Islet precursor cell (in vitro differentiated cells): ENCODE results near the gene MIOS.
"Not testable (repeated sequence)": the region's sequence is repeated elsewhere in the genome, so short reads cannot be mapped to it uniquely, and the experiment has no call there.

ENCODE experiments used
- DNase-seq: peaks from one replicate; pipeline ENCODE4 v3.0.0-alpha.2; 2018

Gene MIOS

DNA sequence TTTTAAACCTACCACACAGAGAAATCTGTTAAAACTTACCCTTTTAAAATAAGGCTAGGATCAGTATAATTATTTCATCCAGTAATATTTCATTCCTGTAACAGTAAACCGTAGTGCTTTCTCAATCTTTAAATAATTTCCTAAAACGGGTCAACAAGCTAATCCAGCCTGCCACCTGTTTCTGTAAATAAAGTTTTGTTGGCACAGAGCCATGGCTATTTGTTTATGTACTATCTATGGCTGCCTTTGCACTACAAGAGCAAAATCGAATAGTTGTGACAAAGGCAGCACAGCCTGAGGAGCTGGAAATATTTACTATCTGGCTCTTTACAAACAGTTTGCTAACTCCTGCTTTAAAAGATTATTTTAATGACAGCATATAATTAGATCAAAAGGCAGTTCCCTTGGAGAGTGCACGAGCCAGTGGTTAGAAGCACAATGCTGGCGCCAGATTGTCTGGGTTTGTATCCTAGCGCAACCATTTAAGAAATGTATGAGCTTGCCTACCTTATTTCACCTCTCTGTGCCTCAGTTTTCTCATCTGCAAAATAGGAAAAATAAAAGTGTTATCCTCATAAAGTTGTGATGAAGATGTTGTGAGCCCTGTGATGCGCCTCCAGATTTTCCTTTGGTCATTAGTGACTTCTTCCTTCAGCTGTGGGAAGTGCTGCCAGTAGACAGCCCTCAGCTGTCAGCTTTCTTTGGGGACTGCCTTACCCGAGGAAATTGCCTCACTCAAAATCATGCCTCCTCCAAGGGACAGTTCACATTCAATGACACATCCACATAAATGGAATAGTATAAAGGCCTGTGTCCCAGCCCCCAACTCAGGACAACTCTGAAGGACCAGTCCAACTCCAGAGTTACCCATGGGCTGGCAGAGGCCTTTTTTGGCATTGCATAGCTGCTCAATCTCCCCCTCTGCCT, 11.8 kb upstream of the MIOS start:
- no peak for DNase-seq

DNA sequence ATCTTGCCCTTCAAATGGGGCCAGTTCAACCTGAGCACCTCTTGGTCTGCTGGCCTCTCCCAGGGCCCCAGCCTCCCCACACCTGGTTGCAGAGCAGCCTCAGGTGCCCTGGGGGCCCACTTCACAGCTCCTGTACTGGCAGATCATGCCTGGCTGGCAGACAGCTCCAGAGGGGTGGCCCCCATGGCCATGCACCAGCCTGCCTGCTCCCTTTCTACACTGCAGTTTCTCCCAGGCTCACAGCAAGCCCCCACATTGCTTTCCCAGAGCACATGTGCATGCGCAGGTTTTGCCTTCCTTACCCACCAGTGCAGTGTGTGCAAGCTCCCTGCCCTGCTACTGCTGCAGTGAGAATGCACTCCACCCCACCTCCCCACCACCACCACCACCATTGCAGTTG, 9.8 kb upstream of the MIOS start:
- no peak for DNase-seq

DNA sequence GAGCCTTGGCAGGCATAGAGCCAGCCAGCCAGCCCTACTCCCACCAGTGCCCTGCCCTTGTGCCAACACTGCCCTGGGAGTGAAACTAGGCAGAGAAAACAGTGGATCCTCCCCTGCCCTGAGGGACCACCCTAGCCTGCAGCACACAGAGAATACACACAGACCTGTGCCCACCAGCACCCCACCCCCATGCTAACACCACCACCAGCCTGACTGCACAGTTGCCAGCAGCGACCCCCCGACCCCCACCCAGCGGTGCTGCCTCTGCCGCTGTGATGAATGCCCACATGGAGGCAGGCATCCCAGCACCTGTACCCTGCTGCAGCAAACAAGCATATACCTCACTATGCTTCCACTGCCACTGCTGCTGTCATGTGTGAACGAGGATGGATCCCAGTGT, 9.4 kb upstream of the MIOS start:
- DNase-seq = no peak

DNA sequence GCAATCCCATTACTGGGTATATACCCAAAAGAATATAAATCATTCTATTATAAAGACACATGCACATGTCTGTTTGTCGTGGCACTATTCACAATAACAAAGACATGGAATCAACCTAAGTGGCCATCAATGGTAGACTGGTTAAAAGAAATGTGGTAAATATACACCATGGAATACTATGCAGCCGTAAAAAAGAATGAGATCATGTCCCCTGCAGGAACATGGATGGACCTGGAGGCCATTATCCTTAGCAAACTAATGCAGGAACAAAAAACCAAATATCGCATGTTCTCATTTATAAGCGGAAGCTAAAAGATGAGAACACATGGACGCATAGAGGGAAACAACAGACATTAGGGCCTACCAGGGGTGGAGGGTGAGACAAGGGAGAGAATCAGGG, 5.1 kb upstream of the MIOS start:
- not testable (repeated sequence) for DNase-seq

DNA sequence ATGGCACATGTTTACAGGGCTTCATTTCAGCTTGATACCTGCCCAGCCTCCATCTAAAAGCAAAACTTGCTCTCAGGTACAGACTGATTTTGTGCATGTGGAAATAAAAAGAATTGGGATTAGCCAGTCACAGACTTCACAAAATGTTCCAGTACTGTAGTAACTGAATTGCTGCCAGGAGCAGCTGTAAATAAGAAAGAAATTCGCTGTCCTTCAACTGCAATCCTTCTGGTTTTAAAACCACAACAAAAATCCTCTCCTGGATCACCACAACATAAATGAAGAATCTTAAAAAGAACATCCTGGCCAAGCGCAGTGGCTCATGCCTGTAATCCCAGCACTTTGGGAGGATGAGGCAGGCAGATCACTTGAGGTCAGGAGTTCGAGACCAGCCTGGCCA, 3.9 kb upstream of the MIOS start:
- no peak for DNase-seq

DNA sequence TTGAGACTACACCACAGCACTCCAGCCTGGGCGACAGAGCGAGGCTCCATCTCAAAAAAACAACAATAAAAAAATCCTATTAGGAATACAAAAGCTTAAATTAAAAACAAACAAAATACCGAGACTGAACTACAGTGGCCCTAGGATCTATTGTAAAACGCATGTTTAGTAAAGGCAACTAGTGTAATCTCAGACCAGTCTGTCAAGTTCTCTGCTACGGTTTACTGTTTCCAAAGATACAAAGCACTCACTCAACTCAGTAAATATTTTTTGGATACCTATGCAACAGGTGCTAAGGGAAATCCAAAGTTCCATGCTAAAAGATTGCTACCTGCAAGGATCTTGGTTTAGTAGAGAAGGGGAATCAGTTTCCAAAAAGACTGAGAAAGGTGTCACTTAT, 3.4 kb upstream of the MIOS start:
- DNase-seq = no peak

DNA sequence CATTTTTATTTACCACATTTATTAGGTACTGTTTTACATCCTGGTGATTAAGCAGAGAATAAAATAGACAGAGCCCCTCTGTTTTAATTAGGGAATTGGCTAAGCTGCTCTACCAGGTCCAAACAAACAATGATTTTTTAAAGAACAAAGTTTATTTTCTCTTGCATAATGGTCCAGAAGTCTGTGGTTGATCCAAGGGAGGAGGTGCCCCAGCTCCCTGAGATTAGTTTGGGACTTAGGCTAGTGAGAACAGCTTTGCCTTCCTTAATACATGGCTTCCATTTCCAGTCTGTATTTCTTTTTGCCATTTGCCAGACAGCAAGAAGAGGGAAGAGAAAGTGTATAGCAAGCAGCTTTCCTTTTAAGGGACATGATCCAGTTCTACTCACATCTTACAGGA, 2.9 kb upstream of the MIOS start:
- no peak for DNase-seq

DNA sequence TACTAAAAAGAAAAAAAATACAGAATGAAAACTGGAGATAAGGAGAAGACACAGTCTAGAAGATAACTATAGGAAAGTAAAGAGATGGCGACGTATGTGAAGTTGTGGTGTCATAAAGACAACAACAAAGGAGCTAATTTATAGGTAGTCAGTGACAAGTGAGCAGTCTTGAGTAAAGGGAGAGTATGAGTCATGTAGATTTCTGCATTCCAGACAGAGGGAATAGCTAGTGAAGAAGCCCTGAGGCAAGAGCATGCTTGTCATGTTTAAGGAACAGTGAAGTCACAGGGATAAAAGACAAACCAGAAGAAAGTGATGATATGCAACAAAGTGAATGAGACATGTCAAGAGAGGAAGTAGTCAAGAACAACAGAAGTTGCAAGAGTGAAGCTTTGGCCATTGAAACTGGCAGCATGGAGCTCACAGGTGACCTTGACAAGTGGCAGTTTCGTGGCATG, 2.3 kb upstream of the MIOS start:
- peak; percentile 91 for DNase-seq

DNA sequence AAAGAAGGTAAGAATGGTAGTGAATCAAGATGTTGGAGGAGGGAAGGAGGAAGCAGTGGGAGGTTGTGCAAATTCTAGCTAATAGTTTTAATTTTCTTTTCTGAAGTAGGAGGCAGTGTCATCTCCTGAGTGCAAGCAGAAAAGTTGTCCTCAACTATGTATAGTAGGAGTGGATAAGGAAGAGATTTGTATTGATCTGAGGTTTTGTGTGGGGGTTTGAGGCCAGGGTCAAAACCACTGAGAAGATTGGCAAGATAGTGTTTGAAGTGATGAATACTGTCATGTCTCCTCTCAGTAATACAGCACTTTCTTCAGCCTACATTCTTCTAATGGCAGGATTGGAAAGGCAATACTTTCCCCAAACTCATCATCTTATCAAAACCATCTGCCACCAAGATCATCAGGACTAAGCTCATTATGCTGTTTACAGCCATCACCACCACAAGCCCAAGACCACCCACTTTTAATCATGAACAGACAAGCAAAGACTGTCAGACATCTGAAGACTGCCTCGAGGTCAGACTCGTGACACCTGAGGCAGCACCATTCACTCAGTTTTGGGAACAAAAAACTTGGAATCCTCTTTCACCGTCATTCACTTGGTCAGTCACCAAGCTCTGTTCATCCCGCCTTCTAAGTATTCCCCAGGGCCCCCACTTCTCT, 1.5 kb upstream of the MIOS start:
- DNase-seq = no peak

DNA sequence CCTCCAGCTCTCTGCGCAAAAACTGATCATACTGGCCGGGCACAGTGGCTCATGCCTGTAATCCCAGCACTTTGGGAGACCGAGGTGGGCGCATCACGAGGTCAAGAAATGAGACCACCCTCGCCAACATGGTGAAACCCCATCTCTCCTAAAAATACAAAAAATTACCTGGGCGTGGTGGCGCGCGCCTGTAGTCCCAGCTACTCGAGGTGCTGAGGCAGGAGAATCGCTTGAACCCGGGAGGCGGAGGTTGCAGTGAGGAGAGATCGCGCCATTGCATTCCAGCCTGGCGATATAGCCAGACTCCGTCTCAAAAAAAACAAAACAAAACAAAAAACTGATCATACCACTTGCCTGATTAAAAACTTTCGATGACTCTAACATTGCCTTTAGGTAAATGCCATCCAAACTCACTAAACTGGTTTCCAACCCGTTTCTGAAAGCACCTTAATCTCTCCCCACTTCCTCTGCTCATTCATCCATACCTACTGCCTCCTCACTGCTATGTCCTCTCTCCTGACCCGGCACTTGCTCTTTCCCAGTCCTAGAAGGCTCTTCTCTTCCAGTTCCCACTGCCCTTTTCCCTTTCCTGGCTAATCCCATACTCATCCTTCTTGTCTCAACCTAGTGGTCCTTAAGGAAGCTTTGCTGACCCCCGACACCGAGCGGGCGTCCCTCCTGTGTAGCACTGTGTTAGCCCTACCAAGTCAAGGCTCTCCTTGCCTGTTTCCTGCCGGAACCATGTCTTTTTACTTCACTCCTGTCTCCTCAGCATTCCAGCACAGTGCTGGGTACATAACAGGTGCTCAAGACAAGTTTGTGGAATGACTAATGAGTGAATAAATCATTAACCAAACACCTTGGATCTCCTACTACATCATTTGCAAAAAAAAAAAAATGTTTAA, 686 bp upstream of the MIOS start:
- DNase-seq = peak; percentile 66

DNA sequence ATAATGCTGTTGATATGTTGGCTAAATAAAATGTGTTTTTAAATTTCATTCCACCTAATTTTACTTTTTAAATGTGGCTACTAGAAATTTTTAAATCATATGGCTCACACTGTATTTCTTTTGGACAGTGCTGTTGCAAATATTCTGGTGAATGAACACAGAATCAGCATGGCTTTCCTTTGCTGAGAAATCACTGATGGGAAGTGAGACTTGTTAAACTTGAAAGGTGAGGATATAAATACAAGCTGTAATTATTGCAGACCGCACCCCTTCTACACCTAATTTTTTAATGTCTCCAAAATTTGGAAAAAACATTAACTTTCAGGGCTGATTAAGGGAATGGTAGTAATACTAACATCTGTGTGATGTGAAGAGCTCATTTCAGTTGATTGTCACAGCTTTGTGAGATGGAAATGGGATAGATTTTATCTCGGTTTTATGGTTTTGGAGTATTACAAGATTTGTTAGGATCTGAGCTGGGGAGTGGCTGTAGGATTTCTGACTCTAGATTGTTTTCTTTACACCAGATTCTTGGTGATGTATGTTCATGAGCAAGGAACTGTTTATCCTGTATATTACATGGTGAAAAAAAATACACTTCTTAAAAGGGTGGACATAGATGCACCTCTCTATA, 1.3 kb downstream of the MIOS start:
- no peak for DNase-seq

DNA sequence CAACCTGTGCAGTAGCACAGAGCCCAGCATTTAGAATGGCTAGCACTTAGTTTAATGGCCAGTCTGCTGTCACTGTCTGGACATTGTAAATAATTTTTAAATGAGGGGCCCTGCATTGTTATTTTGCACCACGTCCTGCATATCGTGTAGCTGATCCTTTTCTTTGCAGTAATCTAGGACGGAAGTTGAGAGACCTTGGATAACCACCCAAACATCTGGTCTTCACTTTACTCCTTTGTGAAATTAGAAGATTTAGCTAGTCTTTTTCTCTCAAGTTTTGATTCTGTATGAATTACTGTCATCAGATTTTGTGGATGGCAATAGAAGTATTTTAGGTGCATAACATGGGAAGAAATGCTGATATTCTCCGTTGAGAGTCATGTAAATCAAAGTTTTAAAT, 1.9 kb downstream of the MIOS start:
- DNase-seq = no peak

DNA sequence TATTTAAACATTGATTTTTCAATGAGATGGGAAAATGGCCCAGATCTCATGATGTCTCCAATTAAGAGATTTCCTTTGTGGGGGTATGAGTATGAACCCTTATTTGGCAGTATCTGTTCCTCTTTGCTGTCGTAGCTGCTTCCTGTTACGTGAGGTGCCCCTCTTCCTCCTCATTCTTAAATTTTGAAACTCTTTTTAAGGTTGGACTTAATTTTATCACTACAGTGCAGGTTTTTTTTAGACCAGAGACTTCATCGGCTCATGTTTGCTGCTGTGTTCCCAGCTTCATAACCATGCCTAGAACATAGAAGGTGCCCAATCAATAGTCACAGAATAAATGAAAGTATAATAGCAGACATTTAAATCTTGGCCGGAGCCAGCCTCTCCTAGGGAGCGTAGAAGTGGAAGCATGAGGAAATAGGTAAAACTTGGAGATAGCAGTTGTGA, 2.4 kb downstream of the MIOS start:
- DNase-seq = no peak

DNA sequence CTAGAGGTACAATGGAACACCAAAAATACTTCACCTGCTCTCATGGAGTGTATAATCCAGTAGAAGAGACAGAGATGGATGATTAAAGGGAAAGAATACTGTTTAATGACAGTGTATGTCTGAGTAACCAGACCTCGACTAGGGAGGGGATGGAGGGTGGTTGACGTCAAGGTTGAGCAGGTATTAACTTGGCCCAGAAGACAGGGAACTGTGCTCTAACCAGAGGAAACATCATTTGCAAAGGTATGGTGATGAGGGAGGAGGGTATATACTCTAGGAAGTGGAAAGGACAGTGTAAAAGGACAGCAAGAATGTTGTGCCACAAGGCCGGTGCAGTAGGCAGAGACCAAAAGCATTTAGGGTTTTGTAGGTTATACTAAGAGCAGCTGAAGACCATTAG, 2.9 kb downstream of the MIOS start:
- no peak for DNase-seq

DNA sequence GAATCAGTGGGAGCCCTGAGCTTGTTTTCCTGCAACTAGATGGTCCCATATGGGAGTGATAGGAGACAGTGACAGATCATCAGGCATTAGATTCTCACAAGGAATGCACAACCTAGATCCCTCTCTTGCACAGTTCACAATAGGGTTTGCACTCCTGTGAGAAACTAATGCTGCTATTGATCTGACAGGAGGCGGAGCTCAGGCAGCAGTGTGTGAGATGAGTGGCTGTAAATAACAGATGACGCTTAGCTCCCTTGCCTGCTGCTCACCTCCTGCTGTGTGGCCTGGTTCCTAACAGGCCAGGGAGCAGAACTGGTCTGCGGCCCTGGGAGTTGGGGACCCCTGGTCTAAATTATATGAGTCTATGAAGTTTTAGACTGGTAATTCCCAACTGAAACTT, 3.9 kb downstream of the MIOS start:
- DNase-seq = no peak

DNA sequence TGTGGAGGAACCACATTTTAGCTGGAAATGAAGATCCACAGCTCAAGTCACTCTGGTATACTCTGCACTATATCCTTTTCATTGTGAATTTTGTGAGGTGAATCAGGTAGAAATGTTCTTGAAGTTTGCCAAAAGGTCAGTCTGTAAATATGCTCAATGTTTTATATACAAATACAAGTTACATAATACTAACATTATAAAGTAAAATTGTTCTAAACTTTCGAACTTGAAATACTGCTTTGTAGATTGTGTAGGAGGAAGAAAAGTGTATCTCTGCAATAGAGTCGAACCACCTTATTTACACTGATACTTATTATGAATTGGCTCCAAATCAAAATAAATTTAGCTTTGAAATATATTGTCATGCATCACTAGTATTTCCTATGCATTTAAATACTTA, 7.0 kb downstream of the MIOS start:
- DNase-seq = no peak

DNA sequence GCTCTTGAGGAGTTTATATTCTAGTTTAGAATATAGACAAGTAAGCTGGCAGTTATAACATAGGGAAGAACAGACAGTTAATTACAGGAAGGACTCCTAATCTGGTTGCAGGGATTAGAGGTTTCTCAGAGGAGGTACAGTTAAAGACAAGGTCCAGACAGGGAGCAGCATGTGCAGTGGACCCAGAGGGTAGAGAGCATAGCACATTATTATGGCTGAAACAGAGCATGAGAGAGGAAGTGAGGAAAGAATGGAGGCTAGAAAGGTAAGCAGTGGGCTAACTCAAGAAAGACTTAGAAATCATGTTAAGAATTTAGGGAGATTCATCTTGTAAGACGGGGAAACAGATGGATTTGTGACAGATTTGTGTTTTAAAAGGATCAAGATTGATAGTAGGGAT, 9.7 kb downstream of the MIOS start:
- DNase-seq = no peak

DNA sequence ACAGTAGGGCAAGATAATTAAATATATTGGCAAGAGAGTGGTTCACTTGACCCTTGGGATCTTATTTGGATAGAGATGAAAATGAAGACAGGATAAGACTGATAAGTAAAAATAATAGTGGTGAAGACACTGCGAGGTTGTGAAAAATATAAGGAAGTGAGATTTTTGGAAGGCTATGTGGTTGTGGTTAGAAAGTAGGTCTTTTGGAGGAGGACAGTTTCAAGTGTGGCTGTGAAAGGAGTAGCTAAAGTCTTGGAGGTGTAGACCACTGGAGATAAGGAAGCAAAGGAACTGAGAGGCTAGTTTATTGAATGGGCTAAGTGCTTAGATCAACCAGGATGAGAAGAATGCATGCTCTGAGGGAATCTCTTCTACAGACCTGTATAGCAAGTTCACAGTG, 11.2 kb downstream of the MIOS start:
- no peak for DNase-seq

DNA sequence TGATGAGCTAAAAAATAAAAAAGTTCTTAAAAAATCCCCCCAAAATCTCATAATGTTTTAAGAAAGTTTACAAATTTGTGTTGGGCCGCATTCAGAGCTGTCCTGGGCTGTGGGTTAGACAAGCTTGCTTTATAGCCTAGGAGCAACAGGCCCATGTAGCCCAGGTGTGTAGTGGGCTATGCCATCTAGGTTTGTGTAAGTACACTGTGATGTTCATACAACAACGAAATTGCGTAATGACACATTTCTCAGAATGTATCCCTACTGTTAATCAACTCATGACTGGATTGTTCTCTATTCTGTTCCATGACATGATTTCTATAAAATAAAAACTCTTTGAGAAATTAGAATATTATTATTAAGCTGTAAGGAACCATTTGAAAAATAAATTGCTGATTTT, 13.0 kb downstream of the MIOS start:
- no peak for DNase-seq

DNA sequence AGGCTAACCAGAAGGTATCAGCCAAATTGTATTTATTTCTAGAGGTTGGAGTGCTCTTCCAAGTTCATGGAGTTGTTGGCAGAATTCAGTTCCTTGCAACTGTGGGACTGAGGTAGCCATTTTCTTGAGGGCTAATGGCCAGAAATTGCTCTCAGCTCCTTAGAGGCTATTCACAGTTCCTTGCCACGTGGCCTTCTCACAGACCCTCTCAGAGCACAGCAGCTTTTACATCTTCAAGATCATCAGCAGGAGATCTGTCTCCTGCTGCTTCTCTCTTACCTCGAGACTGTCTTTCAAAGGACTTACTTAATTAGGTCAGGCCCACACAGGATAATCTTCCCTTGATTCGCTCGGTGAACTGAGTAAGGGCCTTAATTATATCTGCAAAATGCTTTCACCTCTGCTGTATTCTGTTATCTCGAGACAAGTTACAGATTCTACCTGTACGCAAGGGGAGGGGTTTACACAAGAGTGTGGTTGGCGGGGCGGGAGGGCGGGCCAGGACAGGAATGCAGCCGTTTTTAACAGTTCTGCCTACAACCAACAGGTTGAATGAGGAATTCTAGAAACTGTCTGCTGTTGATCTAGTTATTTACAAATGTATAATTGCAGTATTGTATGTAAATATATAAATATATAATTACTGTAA, 15.0 kb downstream of the MIOS start:
- DNase-seq = peak; percentile 62

DNA sequence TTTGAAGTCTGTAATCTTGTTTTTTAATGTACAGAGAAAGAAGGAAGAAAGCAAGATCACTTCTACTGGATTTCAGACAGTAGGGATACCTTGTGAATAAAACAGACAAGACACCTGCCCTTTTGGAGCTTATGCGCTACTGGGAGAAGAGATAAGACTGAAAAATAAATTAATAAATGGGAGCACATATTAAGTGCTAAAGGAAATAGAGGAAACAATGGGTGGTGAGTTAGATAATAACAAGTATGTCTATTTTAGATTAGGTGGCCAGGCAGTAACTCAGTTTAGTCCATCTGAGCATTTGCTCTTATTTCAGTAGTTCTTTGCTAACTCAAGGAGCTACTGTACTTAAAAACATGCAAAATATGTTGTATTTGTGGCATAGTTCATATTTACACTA, 15.9 kb downstream of the MIOS start:
- no peak for DNase-seq

DNA sequence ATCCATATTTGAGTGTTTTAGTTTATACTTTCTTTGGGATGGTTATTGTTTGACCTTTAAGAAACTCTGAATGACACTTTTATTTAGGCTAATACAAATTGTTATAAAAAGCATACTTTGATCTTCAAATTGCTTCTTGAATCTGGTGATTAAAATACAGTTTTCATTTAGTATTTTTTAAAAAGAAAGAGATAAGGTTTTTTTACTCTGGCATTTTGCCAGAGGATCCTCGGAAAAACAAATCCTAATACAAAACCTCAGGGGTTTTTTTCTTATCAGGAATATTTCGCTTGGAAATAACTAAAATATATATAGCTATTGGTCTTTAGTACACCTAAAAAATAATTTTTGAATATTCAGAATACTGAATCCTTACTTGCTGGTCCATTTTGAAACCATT, 17.0 kb downstream of the MIOS start:
- no peak for DNase-seq
